ENCODE results near the gene KIAA1210.

GRCh38 chrX:119089619-119090018, 38.0 kb downstream of the KIAA1210 start:
- TF ChIP-seq TAF1 (IDR thresholded peaks at IDR 0.05; ENCODE audit: low read depth, low read length) (no peak), CTCF (IDR thresholded peaks at IDR 0.05; ENCODE audit: control extremely low read depth in 1 of 3, insufficient read depth in 1 of 3, low read depth in 1 of 3, low read length in 3 of 3) (no peak), CBX8 (IDR thresholded peaks at IDR 0.05; ENCODE audit: borderline replicate concordance, low read depth, low read length) (no peak), SP2 (IDR thresholded peaks at IDR 0.05; ENCODE audit: low read length) (no peak)

All from H1 (cell line).